ENCODE data around the gene DNAJC18.
"Not testable (repeated sequence)": the region's sequence is repeated elsewhere in the genome, so short reads cannot be mapped to it uniquely, and the experiment has no call there.

The DNAJC18 gene

GRCh38 chr5:139481122-139481533, 41.8 kb upstream of the DNAJC18 start:
- CTCF ChIA-PET, result no interaction called here
- no peak for DNase-seq (ENCODE audit: extremely low spot score)
- POLR2A ChIA-PET, result interaction anchor here (1.0 to 3.9 kb wide), 3 partner anchors 14 to 80 kb away, joined by 3 to 17 read pairs (median 6); partner anchors contain the start of genes DNAJC18 and UBE2D2
- TF ChIP-seq NFRKB (IDR thresholded peaks at IDR 0.05) (no peak), ARNT (IDR thresholded peaks at IDR 0.05) (no peak), SUZ12 (IDR thresholded peaks at IDR 0.05) (no peak), ELF4 (IDR thresholded peaks at IDR 0.05) (no peak), FOXK2 (IDR thresholded peaks at IDR 0.05) (no peak), FOXM1 (IDR thresholded peaks at IDR 0.05; ENCODE audit: borderline replicate concordance) (no peak)
- TF ChIP-seq, protein P1, sequence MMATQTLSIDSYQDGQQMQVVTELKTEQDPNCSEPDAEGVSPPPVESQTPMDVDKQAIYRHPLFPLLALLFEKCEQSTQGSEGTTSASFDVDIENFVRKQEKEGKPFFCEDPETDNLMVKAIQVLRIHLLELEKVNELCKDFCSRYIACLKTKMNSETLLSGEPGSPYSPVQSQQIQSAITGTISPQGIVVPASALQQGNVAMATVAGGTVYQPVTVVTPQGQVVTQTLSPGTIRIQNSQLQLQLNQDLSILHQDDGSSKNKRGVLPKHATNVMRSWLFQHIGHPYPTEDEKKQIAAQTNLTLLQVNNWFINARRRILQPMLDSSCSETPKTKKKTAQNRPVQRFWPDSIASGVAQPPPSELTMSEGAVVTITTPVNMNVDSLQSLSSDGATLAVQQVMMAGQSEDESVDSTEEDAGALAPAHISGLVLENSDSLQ (IDR thresholded peaks at IDR 0.05), result no peak

GRCh38 chr5:139479729-139480128, 40.4 kb upstream of the DNAJC18 start:
- DNase-seq (ENCODE audit: extremely low spot score); POLR2A ChIA-PET; CTCF ChIA-PET: not testable (repeated sequence)
- TF ChIP-seq ZNF384 (IDR thresholded peaks at IDR 0.05), result peak; percentile 41; the same call in 1 of the 2 replicates

- POLR2A ChIA-PET, CTCF ChIA-PET: not testable (repeated sequence)
- DNase-seq (ENCODE audit: extremely low spot score), result peak; percentile 6
Measured at GRCh38 chr5:139478657-139479423, 39.5 kb upstream of the DNAJC18 start.

DNA sequence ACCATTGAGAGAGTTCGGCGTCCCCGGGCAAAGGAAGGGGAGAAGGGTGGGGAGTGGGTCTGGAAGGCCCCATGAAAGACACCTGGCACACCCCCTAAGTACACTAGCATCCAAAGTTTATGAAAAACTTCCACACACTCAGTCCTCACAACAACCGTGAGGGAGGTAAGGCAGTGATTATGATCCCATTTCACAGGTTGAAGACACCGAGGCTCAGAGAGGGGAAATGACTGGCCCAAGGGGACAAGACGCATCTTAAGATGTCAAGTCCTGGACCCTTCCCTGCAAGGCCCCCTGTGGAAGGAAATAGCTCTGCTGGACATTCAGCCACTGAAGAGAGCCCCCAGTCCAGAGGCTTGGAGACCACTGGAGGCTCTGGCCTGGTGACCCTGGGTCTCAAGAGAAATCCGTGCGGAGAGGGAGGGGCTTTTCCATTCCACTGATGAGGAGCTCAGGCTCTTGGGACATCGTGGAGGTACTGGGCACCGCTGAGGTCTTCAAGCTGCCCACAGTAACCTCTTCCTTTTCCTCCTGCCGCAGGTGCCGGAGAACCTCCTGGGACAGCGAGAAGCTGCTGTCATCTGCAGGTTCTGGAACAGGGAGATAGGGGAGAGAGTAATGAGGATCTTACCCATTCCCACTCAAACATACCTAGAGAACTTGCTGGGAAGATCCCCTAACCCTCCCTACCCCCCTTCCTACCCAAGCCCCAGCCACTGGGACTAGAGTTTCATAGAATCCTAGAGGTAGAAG, 36.7 kb upstream of the DNAJC18 start:
- TF ChIP-seq TARDBP (IDR thresholded peaks at IDR 0.05), result no peak
- TF ChIP-seq SP1 (IDR thresholded peaks at IDR 0.05), result no peak
- TF ChIP-seq ZNF384 (IDR thresholded peaks at IDR 0.05), result no peak
- no peak for TF ChIP-seq LEF1 (IDR thresholded peaks at IDR 0.05; ENCODE audit: borderline replicate concordance)
- no peak for TF ChIP-seq BHLHE40 (IDR thresholded peaks at IDR 0.05; ENCODE audit: borderline replicate concordance)
- no peak for TF ChIP-seq FOXA1 (IDR thresholded peaks at IDR 0.05)
- TF ChIP-seq FOXK2 (IDR thresholded peaks at IDR 0.05), result no peak
- TF ChIP-seq NFRKB (IDR thresholded peaks at IDR 0.05), result no peak
- TF ChIP-seq FOXM1 (IDR thresholded peaks at IDR 0.05; ENCODE audit: borderline replicate concordance), result no peak
- TF ChIP-seq HDGF (IDR thresholded peaks at IDR 0.05; ENCODE audit: borderline replicate concordance), result no peak
- no peak for TF ChIP-seq CTBP1 (IDR thresholded peaks at IDR 0.05; ENCODE audit: borderline replicate concordance)
- no peak for TF ChIP-seq L3MBTL2 (conservative IDR thresholded peaks at IDR 0.05)
- TF ChIP-seq SUZ12 (IDR thresholded peaks at IDR 0.05), result no peak
- TF ChIP-seq ELF4 (IDR thresholded peaks at IDR 0.05), result no peak
- TF ChIP-seq ARNT (IDR thresholded peaks at IDR 0.05), result no peak
- TF ChIP-seq, protein P1 (IDR thresholded peaks at IDR 0.05), result no peak
- CTCF ChIA-PET, result no interaction called here
- POLR2A ChIA-PET, result no interaction called here
- DNase-seq (ENCODE audit: extremely low spot score), result no peak

- no peak for DNase-seq (ENCODE audit: extremely low spot score)
- TF ChIP-seq NFRKB (IDR thresholded peaks at IDR 0.05) (no peak), CTBP1 (IDR thresholded peaks at IDR 0.05; ENCODE audit: borderline replicate concordance) (no peak), ARNT (IDR thresholded peaks at IDR 0.05) (no peak), TARDBP (IDR thresholded peaks at IDR 0.05) (no peak), SP1 (IDR thresholded peaks at IDR 0.05) (no peak), HDGF (IDR thresholded peaks at IDR 0.05; ENCODE audit: borderline replicate concordance) (no peak), BHLHE40 (IDR thresholded peaks at IDR 0.05; ENCODE audit: borderline replicate concordance) (no peak), FOXA1 (IDR thresholded peaks at IDR 0.05) (no peak), ZNF384 (IDR thresholded peaks at IDR 0.05) (no peak), ELF4 (IDR thresholded peaks at IDR 0.05) (no peak), FOXK2 (IDR thresholded peaks at IDR 0.05) (no peak), LEF1 (IDR thresholded peaks at IDR 0.05; ENCODE audit: borderline replicate concordance) (no peak), L3MBTL2 (conservative IDR thresholded peaks at IDR 0.05) (no peak), SUZ12 (IDR thresholded peaks at IDR 0.05) (no peak), FOXM1 (IDR thresholded peaks at IDR 0.05; ENCODE audit: borderline replicate concordance) (no peak)
- TF ChIP-seq, protein P1 (IDR thresholded peaks at IDR 0.05), result no peak
- CTCF ChIA-PET, result no interaction called here
- POLR2A ChIA-PET, result no interaction called here
Measured at GRCh38 chr5:139474890-139475791, 35.8 kb upstream of the DNAJC18 start.

GRCh38 chr5:139473565-139473964, 34.2 kb upstream of the DNAJC18 start:
- CTCF ChIA-PET, result interaction anchor here (0.6 kb wide), 1 partner anchor 28 kb away, joined by 6 read pairs; no protein-coding TSS in a partner anchor
- DNase-seq (ENCODE audit: extremely low spot score), result no peak
- TF ChIP-seq ELF4 (IDR thresholded peaks at IDR 0.05) (no peak), BHLHE40 (IDR thresholded peaks at IDR 0.05; ENCODE audit: borderline replicate concordance) (no peak), ARNT (IDR thresholded peaks at IDR 0.05) (no peak), NFRKB (IDR thresholded peaks at IDR 0.05) (no peak), L3MBTL2 (conservative IDR thresholded peaks at IDR 0.05) (no peak), SP1 (IDR thresholded peaks at IDR 0.05) (no peak), FOXK2 (IDR thresholded peaks at IDR 0.05) (no peak), CTBP1 (IDR thresholded peaks at IDR 0.05; ENCODE audit: borderline replicate concordance) (no peak), FOXM1 (IDR thresholded peaks at IDR 0.05; ENCODE audit: borderline replicate concordance) (no peak), FOXA1 (IDR thresholded peaks at IDR 0.05) (no peak)
- TF ChIP-seq, protein P1 (IDR thresholded peaks at IDR 0.05), result no peak
- POLR2A ChIA-PET, result interaction anchor here (1.0 kb wide), 1 partner anchor 34 kb away, joined by 4 read pairs; the partner anchor contains the start of gene DNAJC18

All from HEK293T (cell line).